Nephron (organoid): ENCODE results near the gene DGKE.
A peak's percentile ranks its signal among the peaks of the same experiment; 100 is the strongest.

ENCODE experiments used
- H3K27ac Mint-ChIP-seq, 3 experiments: 2 replicates each; pipeline ENCODE4 v1.8.0; 2020; ENCODE audit warnings: mixed read lengths in 3 of 3, mild to moderate bottlenecking in 2 of 3, moderate library complexity in 1 of 3
- H3K27me3 Mint-ChIP-seq: 2 replicates; pipeline ENCODE4 v1.8.0; 2021; ENCODE audit warnings: low read depth, mild to moderate bottlenecking, moderate library complexity, mixed read lengths
- H3K36me3 Mint-ChIP-seq: 2 replicates; pipeline ENCODE4 v1.8.0; 2020; ENCODE audit warnings: low read depth, mixed read lengths
- H3K4me1 Mint-ChIP-seq: 2 replicates; pipeline ENCODE4 v1.8.0; 2020; ENCODE audit warnings: mixed read lengths
- H3K4me3 Mint-ChIP-seq, 3 experiments: 2 replicates each; pipeline ENCODE4 v1.8.0; 2020; ENCODE audit warnings: mild to moderate bottlenecking in 3 of 3, mixed read lengths in 3 of 3, moderate library complexity in 2 of 3
- H3K9me3 Mint-ChIP-seq: 2 replicates; pipeline ENCODE4 v1.8.0; 2020; ENCODE audit warnings: mixed read lengths
- CTCF ChIP-seq, 3 experiments: fragments of 200-600 bp; sonication (generic); IDR thresholded peaks; one replicate each; pipeline ENCODE4 v1.5.0; 2021; ENCODE audit warnings: antibody characterized with exemption in 3 of 3; ENCODE audit not compliant: unreplicated experiment in 3 of 3

DGKE gene

GRCh38 chr17:56909742-56910508 lies 76.0 kb downstream of the DGKE start:
- no peaks in the 10 kb centered on the region for H3K9me3 Mint-ChIP-seq
- H3K27ac Mint-ChIP-seq, result no peak overlapping the region
- H3K4me3 Mint-ChIP-seq, result no peak overlapping the region
- TF ChIP-seq CTCF (IDR thresholded peaks at IDR 0.05; ENCODE audit: unreplicated experiment in 3 of 3), result no peak
- H3K4me1 Mint-ChIP-seq, result peaks cover 4% of the 10 kb centered on the region
- H3K27me3 Mint-ChIP-seq, result peaks cover 4% of the 10 kb centered on the region
- peaks cover 27% of the 10 kb centered on the region for H3K36me3 Mint-ChIP-seq

GRCh38 chr17:56910509-56911235 lies 76.7 kb downstream of the DGKE start:
- H3K9me3 Mint-ChIP-seq, result no peaks in the 10 kb centered on the region
- peaks cover 4% of the 10 kb centered on the region for H3K4me1 Mint-ChIP-seq
- no peak overlapping the region for H3K27ac Mint-ChIP-seq
- H3K36me3 Mint-ChIP-seq, result peaks cover 26% of the 10 kb centered on the region
- peak overlapping the region; percentile 20 to 49 (median 40) for H3K4me3 Mint-ChIP-seq
- peaks cover 4% of the 10 kb centered on the region for H3K27me3 Mint-ChIP-seq
- no peak for TF ChIP-seq CTCF (IDR thresholded peaks at IDR 0.05; ENCODE audit: unreplicated experiment in 3 of 3)

- TF ChIP-seq CTCF (IDR thresholded peaks at IDR 0.05; ENCODE audit: unreplicated experiment in 3 of 3), result no peak
- H3K36me3 Mint-ChIP-seq, result peaks cover 15% of the 10 kb centered on the region
Observed at GRCh38 chr17:56912105-56912999, 78.4 kb downstream of the DGKE start.

GRCh38 chr17:56913000-56913311 lies 79.0 kb downstream of the DGKE start:
- Mint-ChIP-seq H3K27me3 (peaks cover 4% of the 10 kb centered on the region), H3K4me1 (peaks cover 4% of the 10 kb centered on the region), H3K9me3 (peaks cover 7% of the 10 kb centered on the region), H3K36me3 (peaks cover 9% of the 10 kb centered on the region), H3K27ac (no peak overlapping the region), H3K4me3 (peak overlapping the region; percentile 90 to 98 (median 92))
- no peak for TF ChIP-seq CTCF (IDR thresholded peaks at IDR 0.05; ENCODE audit: unreplicated experiment in 3 of 3)

More at GRCh38 chr17:56912105-56912999, 78.4 kb downstream of the DGKE start:
- Mint-ChIP-seq H3K9me3 (peaks cover 2% of the 10 kb centered on the region), H3K27ac (no peak overlapping the region), H3K4me3 (peak overlapping the region; percentile 90 to 98 (median 92)), H3K27me3 (peaks cover 4% of the 10 kb centered on the region), H3K4me1 (peaks cover 4% of the 10 kb centered on the region)

- Mint-ChIP-seq H3K4me3 (peak overlapping the region; percentile 90 to 98 (median 92)), H3K4me1 (peaks cover 4% of the 10 kb centered on the region), H3K36me3 (peaks cover 4% of the 10 kb centered on the region), H3K27ac (peak overlapping the region in 1 of 3 experiments; percentile 48), H3K9me3 (peaks cover 7% of the 10 kb centered on the region), H3K27me3 (peaks cover 4% of the 10 kb centered on the region)
- no peak for TF ChIP-seq CTCF (IDR thresholded peaks at IDR 0.05; ENCODE audit: unreplicated experiment in 3 of 3)
Observed at GRCh38 chr17:56913353-56913866, 79.5 kb downstream of the DGKE start.
